Sigmoid colon (tissue), 4 donors: ENCODE data around the gene PAX3.

Experiments used
- CTCF ChIP-seq, 4 experiments: fragments of 450-650 bp in 3 of 4; fragments of 200-600 bp in 1 of 4; IDR thresholded peaks; one replicate each; pipeline ENCODE4 v1.5.1; 2016 to 2019; ENCODE audit warnings: antibody characterized with exemption in 4 of 4, mild to moderate bottlenecking in 3 of 4, moderate library complexity in 2 of 4
- POLR2A ChIP-seq, 2 donors: fragments of 450-650 bp; IDR thresholded peaks; one replicate each; pipeline ENCODE4 v1.6.1; 2016; ENCODE audit warnings: antibody characterized with exemption in 2 of 2, mild to moderate bottlenecking in 2 of 2, moderate library complexity in 2 of 2
- POLR2AphosphoS5 ChIP-seq, 4 donors: sonication (generic); formaldehyde crosslinking; IDR thresholded peaks; one replicate each; pipeline ENCODE4 v1.6.1; 2017; ENCODE audit warnings: antibody characterized with exemption in 4 of 4

- TF ChIP-seq CTCF (IDR thresholded peaks at IDR 0.05) (no peak), POLR2AphosphoS5 (IDR thresholded peaks at IDR 0.05) (no peak), POLR2A (IDR thresholded peaks at IDR 0.05) (no peak)
Measured at GRCh38 chr2:222160125-222160524, 138.7 kb downstream of the PAX3 start.
